Measurements from ENCODE around the gene EVX2.

Gene EVX2

DNA sequence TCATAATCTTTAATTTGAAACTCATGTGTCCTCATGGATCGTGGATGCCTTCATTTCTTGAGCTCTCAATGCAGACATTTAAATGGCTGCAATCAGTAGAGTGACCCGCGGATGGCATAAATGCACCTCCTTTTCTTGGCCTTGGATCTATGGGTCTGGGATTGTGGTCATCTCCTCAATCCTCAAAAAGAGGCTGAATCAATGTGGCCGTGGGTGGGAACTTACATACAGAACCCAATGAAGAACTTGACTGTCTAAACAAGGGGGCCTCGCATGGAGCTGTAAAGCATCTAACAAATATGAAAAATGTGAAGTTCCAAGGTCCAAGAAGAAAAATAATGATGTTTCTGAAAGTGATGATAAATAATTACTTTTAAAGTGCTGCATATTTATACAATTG lies 11.7 kb upstream of the EVX2 start:
- Histone ChIP-seq H3K27ac (ENCODE audit: low read depth, low read length) (no peak overlapping the region), H3K36me3 (ENCODE audit: control insufficient read depth in 1 of 2, insufficient read depth in 2 of 2, low read length in 2 of 2) (no peaks in the 10 kb centered on the region), H3K4me3 (ENCODE audit: low read depth in 1 of 2, low read length in 2 of 2) (no peak overlapping the region), H3K27me3 (ENCODE audit: control insufficient read depth in 1 of 2, insufficient read depth in 2 of 2, low read length in 2 of 2) (peaks cover 90 to 92% of the 10 kb centered on the region in 2 donors), H3K9ac (ENCODE audit: low read depth in 1 of 2, low read length in 2 of 2) (no peak overlapping the region), H3K4me1 (ENCODE audit: control insufficient read depth in 1 of 2, insufficient read depth in 2 of 2, low read length in 2 of 2) (peaks cover 13 to 24% of the 10 kb centered on the region in 2 donors), H3K9me3 (ENCODE audit: control insufficient read depth in 1 of 2, low read length in 2 of 2) (no peaks in the 10 kb centered on the region)

DNA sequence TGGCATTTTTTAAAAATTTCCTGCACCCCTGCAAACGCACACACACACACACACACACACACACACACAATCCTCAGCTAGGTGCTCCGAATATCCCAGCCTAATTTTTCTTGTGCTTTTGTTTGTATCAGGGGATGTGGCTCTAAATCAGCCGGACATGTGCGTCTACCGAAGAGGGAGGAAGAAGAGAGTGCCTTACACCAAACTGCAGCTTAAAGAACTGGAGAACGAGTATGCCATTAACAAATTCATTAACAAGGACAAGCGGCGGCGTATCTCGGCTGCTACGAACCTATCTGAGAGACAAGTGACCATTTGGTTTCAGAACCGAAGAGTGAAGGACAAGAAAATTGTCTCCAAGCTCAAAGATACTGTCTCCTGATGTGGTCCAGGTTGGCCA lies 10.6 kb upstream of the EVX2 start:
- peaks cover 90 to 91% of the 10 kb centered on the region in 2 donors for H3K27me3 ChIP-seq (ENCODE audit: control insufficient read depth in 1 of 2, insufficient read depth in 2 of 2, low read length in 2 of 2)
- H3K9me3 ChIP-seq (ENCODE audit: control insufficient read depth in 1 of 2, low read length in 2 of 2): no peaks in the 10 kb centered on the region
- H3K9ac ChIP-seq (ENCODE audit: low read depth in 1 of 2, low read length in 2 of 2): no peak overlapping the region
- H3K4me1 ChIP-seq (ENCODE audit: control insufficient read depth in 1 of 2, insufficient read depth in 2 of 2, low read length in 2 of 2): peaks cover 13 to 24% of the 10 kb centered on the region in 2 donors
- no peak overlapping the region for H3K27ac ChIP-seq (ENCODE audit: low read depth, low read length)
- H3K36me3 ChIP-seq (ENCODE audit: control insufficient read depth in 1 of 2, insufficient read depth in 2 of 2, low read length in 2 of 2): no peaks in the 10 kb centered on the region
- no peak overlapping the region for H3K4me3 ChIP-seq (ENCODE audit: low read depth in 1 of 2, low read length in 2 of 2)

DNA sequence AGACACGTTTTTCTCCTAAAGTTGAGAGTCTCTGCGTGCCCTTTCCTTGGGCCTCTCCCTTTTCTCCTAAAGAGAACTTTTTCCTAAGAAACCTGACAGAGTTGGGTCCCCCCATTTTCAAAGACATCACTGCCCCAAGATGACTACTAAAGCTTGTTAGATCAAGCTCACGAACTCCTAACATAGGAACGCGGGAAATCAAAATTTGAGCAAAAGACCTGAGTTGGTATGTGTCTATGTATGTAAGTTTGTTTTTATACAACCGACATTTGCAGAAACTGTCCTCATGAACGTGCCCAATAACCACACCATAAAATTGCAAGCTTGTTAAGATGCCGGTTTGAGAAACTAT lies 10.1 kb upstream of the EVX2 start:
- Histone ChIP-seq H3K27me3 (ENCODE audit: control insufficient read depth in 1 of 2, insufficient read depth in 2 of 2, low read length in 2 of 2) (peaks cover 90 to 91% of the 10 kb centered on the region in 2 donors), H3K4me1 (ENCODE audit: control insufficient read depth in 1 of 2, insufficient read depth in 2 of 2, low read length in 2 of 2) (peaks cover 13 to 24% of the 10 kb centered on the region in 2 donors), H3K9me3 (ENCODE audit: control insufficient read depth in 1 of 2, low read length in 2 of 2) (no peaks in the 10 kb centered on the region), H3K9ac (ENCODE audit: low read depth in 1 of 2, low read length in 2 of 2) (no peak overlapping the region), H3K36me3 (ENCODE audit: control insufficient read depth in 1 of 2, insufficient read depth in 2 of 2, low read length in 2 of 2) (no peaks in the 10 kb centered on the region), H3K27ac (ENCODE audit: low read depth, low read length) (no peak overlapping the region), H3K4me3 (ENCODE audit: low read depth in 1 of 2, low read length in 2 of 2) (no peak overlapping the region)

DNA sequence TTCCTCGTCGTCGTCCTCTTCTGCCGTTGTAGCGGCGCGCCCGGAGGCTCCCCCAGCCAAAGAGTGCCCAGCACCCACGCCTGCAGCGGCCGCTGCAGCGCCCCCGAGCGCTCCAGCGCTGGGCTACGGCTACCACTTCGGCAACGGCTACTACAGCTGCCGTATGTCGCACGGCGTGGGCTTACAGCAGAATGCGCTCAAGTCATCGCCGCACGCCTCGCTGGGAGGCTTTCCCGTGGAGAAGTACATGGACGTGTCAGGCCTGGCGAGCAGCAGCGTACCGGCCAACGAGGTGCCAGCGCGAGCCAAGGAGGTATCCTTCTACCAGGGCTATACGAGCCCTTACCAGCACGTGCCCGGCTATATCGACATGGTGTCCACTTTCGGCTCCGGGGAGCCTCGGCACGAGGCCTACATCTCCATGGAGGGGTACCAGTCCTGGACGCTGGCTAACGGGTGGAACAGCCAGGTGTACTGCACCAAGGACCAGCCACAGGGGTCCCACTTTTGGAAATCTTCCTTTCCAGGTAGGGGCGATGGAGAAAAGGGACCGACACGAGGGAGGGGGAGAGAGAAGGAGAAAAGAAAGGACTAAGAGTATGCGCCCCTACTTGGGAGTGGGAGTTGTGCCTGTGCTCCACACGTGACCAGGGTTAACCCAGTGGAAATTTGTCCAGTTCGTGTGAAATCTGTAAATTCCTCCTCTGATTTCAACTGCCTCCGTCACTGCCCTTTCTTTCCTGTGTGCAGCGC lies 9.6 kb upstream of the EVX2 start:
- no peak overlapping the region for H3K9ac ChIP-seq (ENCODE audit: low read depth in 1 of 2, low read length in 2 of 2)
- no peaks in the 10 kb centered on the region for H3K36me3 ChIP-seq (ENCODE audit: control insufficient read depth in 1 of 2, insufficient read depth in 2 of 2, low read length in 2 of 2)
- H3K27me3 ChIP-seq (ENCODE audit: control insufficient read depth in 1 of 2, insufficient read depth in 2 of 2, low read length in 2 of 2): peaks cover 90 to 91% of the 10 kb centered on the region in 2 donors
- H3K27ac ChIP-seq (ENCODE audit: low read depth, low read length): no peak overlapping the region
- no peaks in the 10 kb centered on the region for H3K9me3 ChIP-seq (ENCODE audit: control insufficient read depth in 1 of 2, low read length in 2 of 2)
- H3K4me1 ChIP-seq (ENCODE audit: control insufficient read depth in 1 of 2, insufficient read depth in 2 of 2, low read length in 2 of 2): peaks cover 16 to 27% of the 10 kb centered on the region in 2 donors
- H3K4me3 ChIP-seq (ENCODE audit: low read depth in 1 of 2, low read length in 2 of 2): peak overlapping the region in 1 of 2 donors; percentile 44

DNA sequence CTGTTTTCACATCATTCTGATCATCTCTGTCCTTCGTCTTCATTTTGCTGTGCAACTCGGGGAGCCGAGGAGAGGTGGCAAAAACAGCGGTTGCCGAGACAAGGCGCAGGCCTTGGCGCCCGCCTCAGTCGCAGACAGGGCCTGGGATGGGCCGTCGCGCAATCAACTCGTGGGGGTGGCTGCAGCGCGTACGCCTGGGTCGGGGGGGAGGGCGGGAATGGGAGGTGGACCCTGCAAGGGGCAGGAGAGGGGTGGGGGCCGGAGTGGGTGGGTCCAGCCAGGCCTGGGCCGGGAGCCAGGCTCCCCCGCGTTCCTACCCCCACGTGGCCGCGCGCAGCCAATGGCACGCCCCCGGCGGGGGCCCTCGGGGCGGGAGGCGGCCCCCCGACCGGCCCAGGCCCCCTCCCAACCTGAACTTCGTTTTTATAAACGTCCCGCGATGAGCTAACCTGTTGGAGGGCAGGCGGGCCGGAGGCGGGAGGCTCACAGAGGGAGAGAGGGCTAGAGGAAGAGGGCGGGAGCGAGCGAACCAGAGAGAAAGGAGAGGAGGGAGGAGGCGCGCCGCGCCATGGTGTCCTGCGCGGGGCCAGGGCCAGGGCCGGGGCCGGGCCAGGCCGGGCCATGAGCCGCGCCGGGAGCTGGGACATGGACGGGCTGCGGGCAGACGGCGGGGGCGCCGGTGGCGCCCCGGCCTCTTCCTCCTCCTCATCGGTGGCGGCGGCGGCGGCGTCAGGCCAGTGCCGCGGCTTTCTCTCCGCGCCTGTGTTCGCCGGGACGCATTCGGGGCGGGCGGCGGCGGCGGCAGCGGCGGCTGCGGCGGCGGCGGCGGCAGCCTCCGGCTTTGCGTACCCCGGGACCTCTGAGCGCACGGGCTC lies 8.7 kb upstream of the EVX2 start, which contains the start of gene HOXD13:
Gene HOXD13 (plus strand): TSS at position 452 of the 875 bp plus-strand sequence. CDS start 170 bp downstream, at position 622.
- H3K27ac ChIP-seq (ENCODE audit: low read depth, low read length): no peak within 1 kb of the TSS
- no peak within 1 kb of the TSS for H3K9ac ChIP-seq (ENCODE audit: low read depth in 1 of 2, low read length in 2 of 2)
- peak within 1 kb of the TSS in 1 of 2 donors; percentile 44 for H3K4me3 ChIP-seq (ENCODE audit: low read depth in 1 of 2, low read length in 2 of 2)
- peaks cover 90 to 91% of the 10 kb centered on the region in 2 donors for H3K27me3 ChIP-seq (ENCODE audit: control insufficient read depth in 1 of 2, insufficient read depth in 2 of 2, low read length in 2 of 2)
- no peaks in the 10 kb centered on the region for H3K36me3 ChIP-seq (ENCODE audit: control insufficient read depth in 1 of 2, insufficient read depth in 2 of 2, low read length in 2 of 2)
- H3K9me3 ChIP-seq (ENCODE audit: control insufficient read depth in 1 of 2, low read length in 2 of 2): no peaks in the 10 kb centered on the region
- H3K4me1 ChIP-seq (ENCODE audit: control insufficient read depth in 1 of 2, insufficient read depth in 2 of 2, low read length in 2 of 2): peaks cover 22 to 28% of the 10 kb centered on the region in 2 donors

DNA sequence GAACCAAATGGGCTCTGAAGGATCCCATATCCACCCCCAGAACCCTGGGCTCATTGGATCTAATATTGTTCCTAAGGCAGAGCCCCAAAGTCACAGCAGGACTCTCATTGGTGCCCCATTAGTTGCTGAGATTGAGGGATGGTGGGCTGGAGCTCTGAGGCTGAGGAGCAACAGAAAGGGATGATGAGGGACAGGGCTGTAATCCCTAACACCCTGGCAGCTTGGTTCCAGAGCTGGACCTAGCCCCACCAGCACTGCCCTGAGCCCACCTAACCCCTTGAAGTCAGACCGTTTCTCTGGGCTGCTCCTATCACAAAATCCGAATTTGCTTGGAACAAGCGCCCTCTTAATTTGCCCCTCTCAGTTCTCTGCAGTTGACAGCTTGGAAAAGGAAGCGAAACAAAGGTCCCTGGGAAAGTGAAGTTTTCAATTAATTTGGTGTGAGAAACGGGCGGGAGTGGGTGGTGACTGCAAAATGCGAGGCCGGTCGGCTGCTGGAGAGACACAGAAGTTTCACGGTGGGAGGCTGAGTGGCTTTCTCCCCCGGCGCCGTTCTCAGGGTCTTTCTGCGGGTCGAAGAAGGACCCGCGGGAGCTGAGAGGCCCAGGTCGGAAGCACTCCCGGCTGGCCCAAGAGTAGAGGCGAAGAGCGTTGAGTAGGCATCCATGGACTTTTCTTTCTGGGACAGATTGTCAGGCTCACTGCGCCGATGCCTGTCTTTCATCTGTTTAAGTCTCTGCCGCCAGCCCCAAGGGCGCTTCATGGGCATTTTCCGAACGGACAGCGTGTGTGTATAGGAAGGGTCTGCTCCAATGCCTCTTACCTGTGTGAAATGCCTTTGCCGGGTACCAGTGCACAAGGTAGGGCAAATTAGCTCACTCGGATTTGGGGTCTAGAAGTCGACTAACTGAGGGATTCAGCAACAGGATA lies 7.8 kb upstream of the EVX2 start:
- Histone ChIP-seq H3K4me3 (ENCODE audit: low read depth in 1 of 2, low read length in 2 of 2) (no peak overlapping the region), H3K9me3 (ENCODE audit: control insufficient read depth in 1 of 2, low read length in 2 of 2) (no peaks in the 10 kb centered on the region), H3K9ac (ENCODE audit: low read depth in 1 of 2, low read length in 2 of 2) (no peak overlapping the region), H3K4me1 (ENCODE audit: control insufficient read depth in 1 of 2, insufficient read depth in 2 of 2, low read length in 2 of 2) (peaks cover 17 to 19% of the 10 kb centered on the region in 2 donors), H3K27ac (ENCODE audit: low read depth, low read length) (no peak overlapping the region), H3K36me3 (ENCODE audit: control insufficient read depth in 1 of 2, insufficient read depth in 2 of 2, low read length in 2 of 2) (no peaks in the 10 kb centered on the region), H3K27me3 (ENCODE audit: control insufficient read depth in 1 of 2, insufficient read depth in 2 of 2, low read length in 2 of 2) (peaks cover 89 to 92% of the 10 kb centered on the region in 2 donors)

DNA sequence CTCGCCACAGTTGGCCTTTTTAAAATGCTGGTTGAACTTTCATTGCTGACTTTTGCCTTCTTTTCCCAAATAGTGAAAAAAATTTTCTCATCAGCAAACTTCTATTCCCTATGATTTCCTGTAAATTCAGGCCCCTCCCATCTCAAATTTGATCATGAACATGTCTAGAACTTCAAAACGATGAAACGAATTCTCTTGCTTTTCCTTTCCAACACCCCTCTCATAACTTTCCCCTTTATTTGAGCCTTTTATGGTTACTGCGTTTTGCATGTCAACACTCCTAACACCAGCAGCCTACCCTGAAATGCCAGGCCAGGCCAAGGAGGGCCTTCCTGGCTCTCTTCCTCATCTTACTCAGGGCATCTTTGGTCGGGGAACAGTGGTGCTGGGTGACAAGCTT lies 7.1 kb upstream of the EVX2 start:
- no peak overlapping the region for H3K4me3 ChIP-seq (ENCODE audit: low read depth in 1 of 2, low read length in 2 of 2)
- no peaks in the 10 kb centered on the region for H3K9me3 ChIP-seq (ENCODE audit: control insufficient read depth in 1 of 2, low read length in 2 of 2)
- peaks cover 16 to 23% of the 10 kb centered on the region in 2 donors for H3K4me1 ChIP-seq (ENCODE audit: control insufficient read depth in 1 of 2, insufficient read depth in 2 of 2, low read length in 2 of 2)
- peaks cover 89 to 92% of the 10 kb centered on the region in 2 donors for H3K27me3 ChIP-seq (ENCODE audit: control insufficient read depth in 1 of 2, insufficient read depth in 2 of 2, low read length in 2 of 2)
- no peak overlapping the region for H3K27ac ChIP-seq (ENCODE audit: low read depth, low read length)
- no peak overlapping the region for H3K9ac ChIP-seq (ENCODE audit: low read depth in 1 of 2, low read length in 2 of 2)
- no peaks in the 10 kb centered on the region for H3K36me3 ChIP-seq (ENCODE audit: control insufficient read depth in 1 of 2, insufficient read depth in 2 of 2, low read length in 2 of 2)

DNA sequence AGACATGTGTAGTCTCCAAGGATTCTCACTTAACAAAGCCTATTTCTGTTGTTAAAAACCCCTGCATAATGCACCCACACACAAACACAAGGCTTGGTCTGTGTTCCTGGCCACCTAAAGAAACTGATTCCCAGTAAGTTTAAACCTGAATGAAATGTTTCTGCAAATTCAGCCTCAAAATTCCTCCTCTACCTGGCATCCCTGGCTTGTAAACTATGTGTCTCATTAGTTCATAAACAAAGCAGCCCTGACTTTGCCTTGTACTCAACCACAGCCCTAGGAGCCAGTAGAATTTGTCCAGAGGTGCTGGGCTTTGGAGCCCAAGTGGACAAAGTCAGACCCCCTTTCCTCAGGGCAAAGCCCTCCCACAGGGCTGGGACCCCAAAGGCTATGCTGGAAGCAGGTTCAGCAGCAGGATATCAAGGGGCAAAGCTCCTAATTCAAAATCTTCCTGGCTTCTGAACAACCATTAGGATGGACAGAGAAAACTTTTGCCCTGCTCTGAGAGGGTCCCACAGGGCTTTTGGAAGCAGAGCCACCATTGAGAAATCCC lies 6.2 kb upstream of the EVX2 start:
- H3K4me3 ChIP-seq (ENCODE audit: low read depth in 1 of 2, low read length in 2 of 2): no peak overlapping the region
- H3K27me3 ChIP-seq (ENCODE audit: control insufficient read depth in 1 of 2, insufficient read depth in 2 of 2, low read length in 2 of 2): peaks cover 89 to 92% of the 10 kb centered on the region in 2 donors
- peaks cover 16 to 25% of the 10 kb centered on the region in 2 donors for H3K4me1 ChIP-seq (ENCODE audit: control insufficient read depth in 1 of 2, insufficient read depth in 2 of 2, low read length in 2 of 2)
- H3K9me3 ChIP-seq (ENCODE audit: control insufficient read depth in 1 of 2, low read length in 2 of 2): no peaks in the 10 kb centered on the region
- no peak overlapping the region for H3K27ac ChIP-seq (ENCODE audit: low read depth, low read length)
- no peak overlapping the region for H3K9ac ChIP-seq (ENCODE audit: low read depth in 1 of 2, low read length in 2 of 2)
- no peaks in the 10 kb centered on the region for H3K36me3 ChIP-seq (ENCODE audit: control insufficient read depth in 1 of 2, insufficient read depth in 2 of 2, low read length in 2 of 2)

DNA sequence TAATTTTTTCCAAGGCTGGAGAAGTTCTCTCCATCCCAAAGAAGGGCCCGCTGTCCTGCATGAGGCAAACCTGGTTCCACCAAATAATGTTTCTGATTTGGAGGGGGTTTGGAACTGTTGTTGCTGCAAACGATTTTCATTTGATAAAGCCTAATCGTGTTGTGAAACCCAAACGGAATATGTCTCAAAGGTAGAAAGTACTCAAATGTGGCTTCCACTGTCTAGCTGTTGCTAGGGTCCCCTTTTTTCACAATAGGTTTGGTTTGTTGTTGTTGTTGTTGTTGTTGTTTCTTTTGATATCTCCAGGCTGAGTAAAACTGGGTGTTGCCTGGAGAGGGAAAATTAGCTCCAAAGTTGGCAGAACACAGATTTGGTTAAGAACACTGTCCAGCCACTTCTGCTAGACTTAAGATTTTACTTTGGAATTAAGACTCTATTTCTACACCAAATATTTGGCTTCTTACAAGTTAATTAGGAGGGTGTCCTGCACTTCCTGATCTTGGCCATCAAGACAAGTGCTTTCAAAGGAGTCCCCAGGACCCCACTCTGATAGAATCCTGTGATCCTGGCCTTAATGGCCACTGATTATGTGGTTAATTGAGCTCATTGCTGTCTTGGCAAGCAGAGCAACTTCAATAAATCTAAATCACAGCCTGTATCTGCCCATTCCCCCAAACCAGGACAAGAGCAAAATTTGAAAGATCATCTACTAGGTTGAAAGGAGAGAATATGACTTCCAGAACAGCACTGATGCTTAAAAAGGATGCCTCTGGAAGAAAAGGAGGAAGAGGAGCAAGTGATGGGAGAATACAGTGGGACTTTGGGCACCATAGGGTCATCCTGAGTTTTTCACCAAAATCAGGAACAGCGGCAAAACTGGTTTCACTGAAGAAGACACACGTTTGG lies 5.4 kb upstream of the EVX2 start:
- H3K9me3 ChIP-seq (ENCODE audit: control insufficient read depth in 1 of 2, low read length in 2 of 2): no peaks in the 10 kb centered on the region
- H3K27ac ChIP-seq (ENCODE audit: low read depth, low read length): no peak overlapping the region
- H3K4me1 ChIP-seq (ENCODE audit: control insufficient read depth in 1 of 2, insufficient read depth in 2 of 2, low read length in 2 of 2): peaks cover 16 to 31% of the 10 kb centered on the region in 2 donors
- no peak overlapping the region for H3K9ac ChIP-seq (ENCODE audit: low read depth in 1 of 2, low read length in 2 of 2)
- H3K27me3 ChIP-seq (ENCODE audit: control insufficient read depth in 1 of 2, insufficient read depth in 2 of 2, low read length in 2 of 2): peaks cover 89 to 92% of the 10 kb centered on the region in 2 donors
- H3K36me3 ChIP-seq (ENCODE audit: control insufficient read depth in 1 of 2, insufficient read depth in 2 of 2, low read length in 2 of 2): no peaks in the 10 kb centered on the region
- H3K4me3 ChIP-seq (ENCODE audit: low read depth in 1 of 2, low read length in 2 of 2): no peak overlapping the region
